Measurements from ENCODE around the gene TP53I13.

Gene TP53I13

GRCh38 chr17:29577385-29578211 is 9.1 kb downstream of the TP53I13 start:
- TF ChIP-seq, protein P1, sequence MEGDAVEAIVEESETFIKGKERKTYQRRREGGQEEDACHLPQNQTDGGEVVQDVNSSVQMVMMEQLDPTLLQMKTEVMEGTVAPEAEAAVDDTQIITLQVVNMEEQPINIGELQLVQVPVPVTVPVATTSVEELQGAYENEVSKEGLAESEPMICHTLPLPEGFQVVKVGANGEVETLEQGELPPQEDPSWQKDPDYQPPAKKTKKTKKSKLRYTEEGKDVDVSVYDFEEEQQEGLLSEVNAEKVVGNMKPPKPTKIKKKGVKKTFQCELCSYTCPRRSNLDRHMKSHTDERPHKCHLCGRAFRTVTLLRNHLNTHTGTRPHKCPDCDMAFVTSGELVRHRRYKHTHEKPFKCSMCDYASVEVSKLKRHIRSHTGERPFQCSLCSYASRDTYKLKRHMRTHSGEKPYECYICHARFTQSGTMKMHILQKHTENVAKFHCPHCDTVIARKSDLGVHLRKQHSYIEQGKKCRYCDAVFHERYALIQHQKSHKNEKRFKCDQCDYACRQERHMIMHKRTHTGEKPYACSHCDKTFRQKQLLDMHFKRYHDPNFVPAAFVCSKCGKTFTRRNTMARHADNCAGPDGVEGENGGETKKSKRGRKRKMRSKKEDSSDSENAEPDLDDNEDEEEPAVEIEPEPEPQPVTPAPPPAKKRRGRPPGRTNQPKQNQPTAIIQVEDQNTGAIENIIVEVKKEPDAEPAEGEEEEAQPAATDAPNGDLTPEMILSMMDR (conservative IDR thresholded peaks at IDR 0.05), result no peak
- H3K27ac ChIP-seq, result 0 out of 2 replicates have a peak overlapping the region, but pooled peaks have one; percentile 59

GRCh38 chr17:29578626-29579485 is 10.4 kb downstream of the TP53I13 start:
- H3K27ac ChIP-seq, result peak overlapping the region; percentile 59; the same call in 1 of the 2 replicates
- TF ChIP-seq, protein P1 (conservative IDR thresholded peaks at IDR 0.05), result no peak

DNA sequence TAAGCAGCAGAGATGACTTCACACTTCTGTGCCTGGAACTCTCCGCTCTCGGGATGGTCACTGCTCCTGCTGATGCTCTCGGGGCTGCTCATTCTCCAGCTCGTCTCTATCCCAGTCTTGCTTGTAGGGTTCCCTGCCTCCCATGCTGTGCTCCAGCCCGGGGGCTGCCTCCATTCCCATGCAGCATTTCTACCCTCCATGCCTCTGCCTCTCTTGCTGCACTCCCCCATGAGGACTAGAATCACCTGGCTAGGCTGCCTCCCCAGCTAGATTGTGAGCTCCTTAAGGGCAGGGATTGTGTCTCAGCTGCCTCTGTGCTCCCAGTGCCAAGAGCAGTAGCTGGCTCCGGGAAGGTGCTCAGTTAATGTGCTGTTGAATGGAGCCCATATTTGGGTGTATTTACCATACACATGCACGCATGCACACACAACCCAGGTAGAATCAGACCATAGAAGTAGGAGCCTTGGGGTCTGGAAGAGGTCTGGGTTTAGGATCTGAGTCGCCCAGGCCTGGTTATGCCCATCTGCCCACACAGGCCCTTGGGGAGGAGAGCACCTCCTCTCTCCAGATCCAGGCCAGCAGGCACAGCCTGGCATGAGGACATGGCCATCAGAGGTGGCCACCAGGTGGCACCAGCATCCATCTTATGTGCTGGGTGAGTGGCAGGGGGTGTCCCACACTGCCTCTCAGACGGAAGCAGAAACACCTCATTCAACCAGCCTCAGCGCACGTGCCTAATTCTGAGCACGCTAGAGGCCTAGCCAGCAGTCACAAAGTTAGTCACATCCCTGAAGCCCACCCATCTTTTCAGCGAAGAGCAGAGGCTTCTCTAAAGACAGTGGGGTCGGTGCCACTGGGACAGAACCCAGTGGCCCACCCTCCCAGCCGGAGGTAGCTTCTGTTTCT is 11.6 kb downstream of the TP53I13 start:
- TF ChIP-seq, protein P1 (conservative IDR thresholded peaks at IDR 0.05), result peak; percentile 99
- peak overlapping the region; percentile 59 for H3K27ac ChIP-seq

- peak overlapping the region; percentile 59 for H3K27ac ChIP-seq
- TF ChIP-seq, protein P1 (conservative IDR thresholded peaks at IDR 0.05), result no peak
These were observed 13.2 kb downstream of the TP53I13 start for GRCh38 chr17:29581583-29582253.

DNA sequence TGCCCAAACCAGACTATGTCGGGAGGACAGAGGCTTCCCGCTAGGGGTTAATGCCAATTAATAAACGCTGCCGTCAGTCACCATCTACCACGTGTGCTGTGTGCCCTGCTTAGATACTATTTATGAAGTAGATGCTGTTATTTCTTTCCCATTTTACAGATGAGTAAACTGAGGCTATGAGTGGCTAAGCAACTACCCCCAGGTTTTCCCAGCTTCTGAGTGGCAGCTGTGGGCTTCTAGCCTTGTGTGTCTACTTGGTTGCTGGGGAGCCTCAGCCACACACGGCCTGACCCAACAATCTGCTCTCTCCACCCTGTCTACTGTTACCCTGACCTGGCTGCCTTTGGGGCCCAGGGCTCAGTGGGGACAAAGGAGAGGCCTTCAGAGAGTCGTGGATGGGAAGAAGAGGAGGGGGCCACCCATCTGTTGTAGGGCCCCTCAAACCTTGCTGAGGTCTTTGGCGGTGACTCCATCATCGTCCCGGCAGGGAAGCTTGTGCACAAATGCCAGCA is 13.8 kb downstream of the TP53I13 start:
- TF ChIP-seq, protein P1 (conservative IDR thresholded peaks at IDR 0.05), result no peak
- H3K27ac ChIP-seq, result no peak overlapping the region; the same call in 1 of the 2 replicates

DNA sequence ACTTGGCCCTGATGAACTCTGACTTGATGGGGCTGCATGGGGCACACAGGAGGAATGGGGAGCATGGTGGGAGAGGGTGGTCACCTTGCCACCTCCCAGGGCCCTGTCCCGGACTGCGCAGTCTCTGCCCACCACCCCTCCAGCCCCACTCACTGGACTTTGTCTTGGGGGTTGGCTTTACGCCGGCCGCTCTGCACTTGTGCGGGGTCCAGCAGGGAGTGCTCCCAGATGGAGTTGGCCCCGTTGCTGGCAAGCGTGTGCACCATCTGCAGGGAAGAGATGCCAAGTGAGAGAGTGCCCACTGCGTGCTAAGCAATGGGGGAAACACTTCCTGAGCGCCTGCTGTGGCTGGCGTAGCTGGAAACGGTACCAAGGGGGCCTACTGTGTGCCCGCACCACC is 14.3 kb downstream of the TP53I13 start:
- H3K27ac ChIP-seq, result no peak overlapping the region

More for the DNA sequence above, 14.3 kb downstream of the TP53I13 start:
- TF ChIP-seq, protein P1 (conservative IDR thresholded peaks at IDR 0.05), result no peak
